Right lobe of liver (tissue), 6 donors: ENCODE data around the gene CENPB. TPM values are rescaled to one million over a fixed set of nuclear protein-coding genes. Genes with fewer than 3 reads are reported as not detected.

Experiments used
- ATAC-seq, 4 donors: fragments of 200-7000 bp; cut with Tn5 transposase; one replicate each; pipeline ENCODE4 v1.9.1; 2020; ENCODE audit warnings: mild to moderate bottlenecking in 4 of 4, moderate library complexity in 4 of 4
- DNase-seq, 3 donors: peaks; one replicate each; pipeline ENCODE4 v3.0.0-alpha.2; 2020
- H3K27ac ChIP-seq, 3 donors: fragments of 200-600 bp; one replicate each; pipeline ENCODE4 v1.8.0; 2022
- H3K27me3 ChIP-seq, 2 donors: fragments of 200-600 bp; one replicate each; pipeline ENCODE4 v1.8.0; 2022
- H3K36me3 ChIP-seq, 4 donors: fragments of 200-600 bp; sonication (generic) in 1 of 4; one replicate each; pipeline versions ENCODE4 v1.5.1 to v1.8.0; 2017 to 2022; ENCODE audit warnings: control low read depth in 1 of 4
- H3K4me1 ChIP-seq, 4 donors: fragments of 200-600 bp; sonication (generic) in 1 of 4; one replicate each; pipeline versions ENCODE4 v1.5.1 to v1.8.0; 2017 to 2022; ENCODE audit warnings: control low read depth in 1 of 4
- H3K4me3 ChIP-seq, 3 donors: fragments of 200-600 bp; one replicate each; pipeline ENCODE4 v1.8.0; 2022
- H3K9me3 ChIP-seq, 4 donors: fragments of 200-600 bp; sonication (generic) in 1 of 4; one replicate each; pipeline versions ENCODE4 v1.5.1 to v1.8.0; 2017 to 2022; ENCODE audit warnings: control low read depth in 1 of 4
- CTCF ChIP-seq, 4 donors: fragments of 200-600 bp in 3 of 4; fragments of 450-650 bp in 1 of 4; IDR thresholded peaks; one replicate each; pipeline versions ENCODE4 v1.5.1 to v1.8.0; 2016 to 2022; ENCODE audit warnings: antibody characterized with exemption in 4 of 4, mild to moderate bottlenecking in 2 of 4
- POLR2A ChIP-seq: fragments of 450-650 bp; IDR thresholded peaks from one replicate; pipeline ENCODE4 v1.6.1; 2017; ENCODE audit warnings: antibody characterized with exemption, mild to moderate bottlenecking
- WGBS: methylation state at CpG from one replicate; pipeline ENCODE4 v1.1.6; 2018; ENCODE audit warnings: low coverage, low lambda C conversion rate; ENCODE audit not compliant: insufficient coverage; ENCODE audit errors: missing lambda C conversion rate; 5-methylcytosine and 5-hydroxymethylcytosine counted together
- intact Hi-C, 2 donors: fragments of 100-400 bp; cut with DNase I; formaldehyde crosslinking; loops; one replicate each; pipeline versions ENCODE4 v1.11.2 to v1.14.1; 2022
- total RNA-seq, 6 experiments: library from RNA; depleted of rRNA in 2 of 6; stranded (reverse); fragments of >200 nt in 2 of 6; fragmentation: NEBNext Ultra II Directional in 3 of 6; extraction: Animal tissue kit (Norgen Biotek cat#: 25700) in 3 of 6; gene quantifications; one replicate each; pipeline versions ENCODE4 v1.1.0 to v1.2.4, GENCODE V29; 2016 to 2023
- donor health status: DM: no; HTN: yes; CAD: no.
- donor health status: DM: no; HTN: no; CAD: no.
- donor health status: DM: no; HTN: no; CAD: no.
- donor health status: DM: no; HTN: yes; CAD: no.
- donor health status: DM: no; HTN: yes; CAD: no.

The CENPB gene
- total RNA-seq, 6 experiments from 2014 or later, result 27.8 to 43.1 (median 31.6) TPM

GRCh38 chr20:3800256-3800877, 13.8 kb upstream of the CENPB start:
- H3K4me3 ChIP-seq, result no peak overlapping the region
- H3K27me3 ChIP-seq, result no peaks in the 10 kb centered on the region
- H3K36me3 ChIP-seq, result peaks cover 0 to 2% (median 0%) of the 10 kb centered on the region in 4 donors
- TF ChIP-seq POLR2A, result no peak
- TF ChIP-seq CTCF (IDR thresholded peaks at IDR 0.05), result no peak
- intact Hi-C loops, result no loop called here
- no peak for ATAC-seq
- H3K27ac ChIP-seq, result no peak overlapping the region
- no peaks in the 10 kb centered on the region for H3K9me3 ChIP-seq
- WGBS, result 91% methylated on average over 4 of the region's 18 CpGs
- peaks cover 0 to 36% (median 19%) of the 10 kb centered on the region in 4 donors for H3K4me1 ChIP-seq
- DNase-seq, result peak in 1 of 3 donors; percentile 47

- Histone ChIP-seq H3K4me3 (no peak overlapping the region), H3K27me3 (no peaks in the 10 kb centered on the region), H3K9me3 (no peaks in the 10 kb centered on the region), H3K4me1 (peaks cover 0 to 36% (median 19%) of the 10 kb centered on the region in 4 donors), H3K36me3 (peaks cover 0 to 2% (median 0%) of the 10 kb centered on the region in 4 donors), H3K27ac (peak overlapping the region; percentile 49 to 86 (median 85))
- ATAC-seq, result no peak
- WGBS, result 27% methylated on average over 2 of the region's 3 CpGs
- DNase-seq, result no peak
- intact Hi-C loops, result no loop called here
- TF ChIP-seq POLR2A, result no peak
- TF ChIP-seq CTCF (IDR thresholded peaks at IDR 0.05), result no peak
Measured at GRCh38 chr20:3798908-3799248, 12.3 kb upstream of the CENPB start.

GRCh38 chr20:3798373-3798768, 11.8 kb upstream of the CENPB start:
- intact Hi-C loops, result no loop called here
- 30% methylated on average over 4 of the region's 5 CpGs for WGBS
- H3K4me1 ChIP-seq, result peaks cover 0 to 35% (median 18%) of the 10 kb centered on the region in 4 donors
- DNase-seq, result peak in 2 of 3 donors; percentile 66 to 75
- H3K4me3 ChIP-seq, result peak overlapping the region in 2 of 3 donors; percentile 5 to 12
- TF ChIP-seq CTCF (IDR thresholded peaks at IDR 0.05) (no peak), POLR2A (no peak)
- ATAC-seq, result peak in 1 of 4 donors; percentile 20
- H3K9me3 ChIP-seq, result no peaks in the 10 kb centered on the region
- no peaks in the 10 kb centered on the region for H3K27me3 ChIP-seq
- peak overlapping the region; percentile 49 to 86 (median 85) for H3K27ac ChIP-seq
- peaks cover 0 to 2% (median 0%) of the 10 kb centered on the region in 4 donors for H3K36me3 ChIP-seq

GRCh38 chr20:3797592-3798372, 11.2 kb upstream of the CENPB start:
- Histone ChIP-seq H3K4me3 (peak overlapping the region in 2 of 3 donors; percentile 1 to 12), H3K27ac (peak overlapping the region; percentile 49 to 86 (median 85)), H3K27me3 (no peaks in the 10 kb centered on the region), H3K4me1 (peaks cover 0 to 30% (median 14%) of the 10 kb centered on the region in 4 donors), H3K36me3 (no peaks in the 10 kb centered on the region), H3K9me3 (no peaks in the 10 kb centered on the region)
- intact Hi-C loops, result no loop called here
- WGBS, result 31% methylated on average over 8 of the region's 19 CpGs
- ATAC-seq, result peak in 2 of 4 donors; percentile 13 to 36
- DNase-seq, result peak in 1 of 3 donors; percentile 48
- TF ChIP-seq POLR2A, result no peak
- no peak for TF ChIP-seq CTCF (IDR thresholded peaks at IDR 0.05)
